Keratinocyte (primary cell): ENCODE results near the gene COL25A1.

Source experiments
- CTCF ChIP-seq, 3 experiments: IDR thresholded peaks in 1 of 3; conservative IDR thresholded peaks in 1 of 3; optimal IDR thresholded peaks in 1 of 3; 2 replicates in 2 of 3; 3 replicates in 1 of 3; pipeline versions ENCODE3 to v1.5.1; 2011; ENCODE audit warnings: low read length in 3 of 3, mild to moderate bottlenecking in 3 of 3, moderate library complexity in 2 of 3, control low read depth in 1 of 3, inconsistent platforms in 1 of 3; ENCODE audit not compliant: insufficient read depth in 2 of 3; ENCODE audit errors: extremely low read depth in 1 of 3
- EZH2 ChIP-seq: IDR thresholded peaks from one replicate; pipeline ENCODE4 v1.6.1; 2012; ENCODE audit warnings: inconsistent platforms, mild to moderate bottlenecking, low read length, moderate library complexity

GRCh38 chr4:109134921-109135320, 167.5 kb downstream of the COL25A1 start:
- TF ChIP-seq CTCF (optimal IDR thresholded peaks at IDR 0.05 in 1 of 3, IDR thresholded peaks at IDR 0.05 in 1 of 3, conservative IDR thresholded peaks at IDR 0.05 in 1 of 3; ENCODE audit: extremely low read depth in 1 of 3, insufficient read depth in 2 of 3, low read length in 3 of 3) (no peak), EZH2 (no peak)
